Smooth muscle cell (in vitro differentiated cells): ENCODE measurements around the gene PLCL2. TPM values are rescaled to one million over a fixed set of nuclear protein-coding genes. Genes with fewer than 3 reads are reported as not detected.

ENCODE experiments used
- DNase-seq: peaks from one replicate; lab custom pipeline; 2025; ENCODE audit not compliant: unreplicated experiment; lab: John Stamatoyannopoulos, UW
- H2AFZ ChIP-seq: fragments of 200-600 bp; sonication (generic); 2 replicates; pipeline ENCODE4 v1.6.0; 2016; ENCODE audit warnings: antibody characterized with exemption, low read depth, mild to moderate bottlenecking
- H3F3A ChIP-seq: fragments of 200-600 bp; sonication (generic); 2 replicates; pipeline ENCODE4 v1.6.0; 2017; ENCODE audit warnings: antibody characterized with exemption, low read depth
- H3K27ac ChIP-seq: fragments of 200-600 bp; sonication (generic); 2 replicates; pipeline ENCODE4 v1.5.1; 2016; ENCODE audit warnings: low read depth, mild to moderate bottlenecking
- H3K27me3 ChIP-seq: fragments of 200-600 bp; sonication (generic); 2 replicates; pipeline ENCODE4 v1.6.1; 2016; ENCODE audit warnings: low read depth, mild to moderate bottlenecking
- H3K36me3 ChIP-seq: fragments of 200-600 bp; sonication (generic); 2 replicates; pipeline ENCODE4 v1.5.1; 2016; ENCODE audit warnings: low read depth
- H3K4me1 ChIP-seq: fragments of 200-600 bp; sonication (generic); 2 replicates; pipeline ENCODE4 v1.5.1; 2016; ENCODE audit warnings: low read depth
- H3K4me2 ChIP-seq: fragments of 200-600 bp; sonication (generic); 2 replicates; pipeline ENCODE4 v1.6.0; 2016; ENCODE audit warnings: mild to moderate bottlenecking
- H3K4me3 ChIP-seq: fragments of 200-600 bp; sonication (generic); 2 replicates; pipeline ENCODE4 v1.5.1; 2016; ENCODE audit warnings: mild to moderate bottlenecking
- H3K79me2 ChIP-seq: fragments of 200-600 bp; sonication (generic); 2 replicates; pipeline ENCODE4 v1.6.0; 2016; ENCODE audit warnings: low read depth, mild to moderate bottlenecking
- H3K9ac ChIP-seq: fragments of 200-600 bp; sonication (generic); 2 replicates; pipeline ENCODE4 v1.6.0; 2016; ENCODE audit warnings: low read depth
- H3K9me3 ChIP-seq: fragments of 200-600 bp; sonication (generic); replicated peaks from 2 replicates; pipeline ENCODE4 v1.5.1; 2016; ENCODE audit warnings: low read depth
- H4K20me1 ChIP-seq: fragments of 200-600 bp; sonication (generic); 2 replicates; pipeline ENCODE4 v1.6.0; 2016; ENCODE audit warnings: low read depth
- WGBS: methylation state at CpG from one replicate; pipeline ENCODE4 v1.1.7; 2016; ENCODE audit warnings: low lambda C conversion rate; 5-methylcytosine and 5-hydroxymethylcytosine counted together
- polyA plus RNA-seq: library from polyadenylated mRNA; unstranded; fragments of >200 nt; fragmentation: Nextera tagmentation; extraction: Ambion mirVana; gene quantifications from 2 replicates; pipeline ENCODE4 v1.2.1, GENCODE V29; 2016
- total RNA-seq: library from RNA; depleted of rRNA; stranded (reverse); fragments of >200 nt; gene quantifications from 2 replicates; pipeline ENCODE4 v1.2.3, GENCODE V29; 2014
- TF ChIP-seq, protein P1 (sequence below): fragments of 200-600 bp; sonication (generic); IDR thresholded peaks from 2 replicates; pipeline ENCODE4 v1.5.1; 2017; ENCODE audit warnings: borderline replicate concordance, mild to moderate bottlenecking, antibody characterized with exemption; ENCODE audit not compliant: insufficient read depth, poor library complexity, severe bottlenecking

The PLCL2 gene
- total and polyA plus RNA-seq, 2 experiments from 2014 or later: 2.1 to 5.0 TPM

DNA sequence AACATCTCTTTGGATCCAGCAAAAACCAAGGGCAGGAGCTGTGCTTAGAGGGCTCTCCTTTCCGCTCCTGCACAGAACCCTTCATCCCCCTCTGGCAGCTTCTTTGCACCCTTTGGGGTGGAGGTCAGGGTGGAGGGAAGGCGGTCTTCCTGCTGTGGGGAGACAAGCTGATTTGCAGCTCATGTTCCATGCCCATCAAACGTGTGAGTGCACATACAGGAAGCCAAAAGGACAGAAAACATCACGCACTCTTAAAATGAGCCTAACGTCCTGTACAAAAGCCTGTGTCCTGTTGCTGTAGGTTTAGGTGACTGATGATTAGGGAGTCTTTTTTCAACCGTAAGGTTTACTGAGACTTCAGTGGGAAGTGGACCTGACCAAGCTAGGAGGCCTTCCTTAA is 195.2 kb downstream of the PLCL2 start:
- H3K27ac ChIP-seq: no peak overlapping the region
- no peaks in the 10 kb centered on the region for H3K4me1 ChIP-seq
- no peaks in the 10 kb centered on the region for H3F3A ChIP-seq
- no peak overlapping the region for H2AFZ ChIP-seq
- WGBS: 93% methylated on average over 6 of the region's 6 CpGs
- DNase-seq: no peak
- H3K9me3 ChIP-seq: no peaks in the 10 kb centered on the region
- TF ChIP-seq, protein P1, sequence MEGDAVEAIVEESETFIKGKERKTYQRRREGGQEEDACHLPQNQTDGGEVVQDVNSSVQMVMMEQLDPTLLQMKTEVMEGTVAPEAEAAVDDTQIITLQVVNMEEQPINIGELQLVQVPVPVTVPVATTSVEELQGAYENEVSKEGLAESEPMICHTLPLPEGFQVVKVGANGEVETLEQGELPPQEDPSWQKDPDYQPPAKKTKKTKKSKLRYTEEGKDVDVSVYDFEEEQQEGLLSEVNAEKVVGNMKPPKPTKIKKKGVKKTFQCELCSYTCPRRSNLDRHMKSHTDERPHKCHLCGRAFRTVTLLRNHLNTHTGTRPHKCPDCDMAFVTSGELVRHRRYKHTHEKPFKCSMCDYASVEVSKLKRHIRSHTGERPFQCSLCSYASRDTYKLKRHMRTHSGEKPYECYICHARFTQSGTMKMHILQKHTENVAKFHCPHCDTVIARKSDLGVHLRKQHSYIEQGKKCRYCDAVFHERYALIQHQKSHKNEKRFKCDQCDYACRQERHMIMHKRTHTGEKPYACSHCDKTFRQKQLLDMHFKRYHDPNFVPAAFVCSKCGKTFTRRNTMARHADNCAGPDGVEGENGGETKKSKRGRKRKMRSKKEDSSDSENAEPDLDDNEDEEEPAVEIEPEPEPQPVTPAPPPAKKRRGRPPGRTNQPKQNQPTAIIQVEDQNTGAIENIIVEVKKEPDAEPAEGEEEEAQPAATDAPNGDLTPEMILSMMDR: no peak
- no peak overlapping the region for H3K4me3 ChIP-seq
- H3K36me3 ChIP-seq: no peaks in the 10 kb centered on the region
- no peaks in the 10 kb centered on the region for H3K79me2 ChIP-seq
- no peaks in the 10 kb centered on the region for H3K27me3 ChIP-seq
- no peak overlapping the region for H3K4me2 ChIP-seq
- H4K20me1 ChIP-seq: no peaks in the 10 kb centered on the region
- no peak overlapping the region for H3K9ac ChIP-seq

GRCh38 chr3:17081520-17081919 is 196.8 kb downstream of the PLCL2 start:
- WGBS: 93% methylated on average over 4 of the region's 4 CpGs
- no peaks in the 10 kb centered on the region for H3K27me3 ChIP-seq
- TF ChIP-seq, protein P1: no peak

GRCh38 chr3:17087509-17087908 is 202.8 kb downstream of the PLCL2 start:
- H4K20me1 ChIP-seq: no peaks in the 10 kb centered on the region
- 95% methylated on average over 4 of the region's 4 CpGs for WGBS

More at GRCh38 chr3:17081520-17081919, 196.8 kb downstream of the PLCL2 start:
- Histone ChIP-seq H3K9me3 (no peaks in the 10 kb centered on the region), H3K36me3 (no peaks in the 10 kb centered on the region), H4K20me1 (no peaks in the 10 kb centered on the region), H3K79me2 (no peaks in the 10 kb centered on the region), H3K27ac (no peak overlapping the region), H2AFZ (no peak overlapping the region), H3K9ac (no peak overlapping the region), H3F3A (no peaks in the 10 kb centered on the region), H3K4me3 (no peak overlapping the region), H3K4me2 (no peak overlapping the region), H3K4me1 (no peaks in the 10 kb centered on the region)
- DNase-seq: no peak

DNA sequence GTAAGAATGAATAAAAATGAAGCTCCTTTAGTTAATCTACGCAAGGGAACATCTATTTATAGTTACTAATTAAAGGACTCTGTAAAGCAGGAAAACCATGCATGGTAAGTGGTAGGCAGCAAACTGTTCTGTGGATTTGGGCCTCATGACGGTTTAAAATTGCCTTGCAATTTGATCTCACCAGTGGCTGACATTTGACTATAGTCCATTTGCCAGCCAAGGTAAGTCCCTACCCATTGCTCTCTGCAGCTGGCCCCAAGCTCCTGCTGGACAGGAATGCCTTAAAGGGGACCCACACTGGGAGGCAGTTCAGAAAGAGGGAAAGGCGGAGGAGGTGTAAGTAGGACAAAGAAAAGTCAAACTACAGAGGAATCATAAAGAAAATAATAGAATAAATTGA is 203.3 kb downstream of the PLCL2 start:
- no peak overlapping the region for H3K4me2 ChIP-seq
- no peak overlapping the region for H3K4me3 ChIP-seq
- H3K4me1 ChIP-seq: no peaks in the 10 kb centered on the region
- WGBS: 82% methylated on average over 3 of the region's 3 CpGs
- H3K27ac ChIP-seq: no peak overlapping the region
- no peaks in the 10 kb centered on the region for H3K9me3 ChIP-seq
- H3K79me2 ChIP-seq: no peaks in the 10 kb centered on the region
- H3K9ac ChIP-seq: no peak overlapping the region
- no peaks in the 10 kb centered on the region for H3F3A ChIP-seq
- TF ChIP-seq, protein P1: no peak
- no peak overlapping the region for H2AFZ ChIP-seq
- H4K20me1 ChIP-seq: no peaks in the 10 kb centered on the region
- no peak for DNase-seq
- H3K27me3 ChIP-seq: no peaks in the 10 kb centered on the region
- H3K36me3 ChIP-seq: no peaks in the 10 kb centered on the region

More at GRCh38 chr3:17087509-17087908, 202.8 kb downstream of the PLCL2 start:
- Histone ChIP-seq H3K36me3 (no peaks in the 10 kb centered on the region), H3F3A (no peaks in the 10 kb centered on the region), H3K4me3 (no peak overlapping the region), H3K4me2 (no peak overlapping the region), H3K27ac (no peak overlapping the region), H2AFZ (no peak overlapping the region), H3K79me2 (no peaks in the 10 kb centered on the region), H3K4me1 (no peaks in the 10 kb centered on the region), H3K27me3 (no peaks in the 10 kb centered on the region), H3K9ac (no peak overlapping the region), H3K9me3 (no peaks in the 10 kb centered on the region)
- no peak for DNase-seq
- TF ChIP-seq, protein P1: no peak
